ENCODE data around the gene NKIRAS1. TPM values are rescaled to one million over a fixed set of nuclear protein-coding genes. Genes with fewer than 3 reads are reported as not detected.
"Not testable (repeated sequence)": the region's sequence is repeated elsewhere in the genome, so short reads cannot be mapped to it uniquely, and the experiment has no call there.

The NKIRAS1 gene
- total RNA-seq, 1 donor from 2014 or later, result 8.4 TPM

DNA sequence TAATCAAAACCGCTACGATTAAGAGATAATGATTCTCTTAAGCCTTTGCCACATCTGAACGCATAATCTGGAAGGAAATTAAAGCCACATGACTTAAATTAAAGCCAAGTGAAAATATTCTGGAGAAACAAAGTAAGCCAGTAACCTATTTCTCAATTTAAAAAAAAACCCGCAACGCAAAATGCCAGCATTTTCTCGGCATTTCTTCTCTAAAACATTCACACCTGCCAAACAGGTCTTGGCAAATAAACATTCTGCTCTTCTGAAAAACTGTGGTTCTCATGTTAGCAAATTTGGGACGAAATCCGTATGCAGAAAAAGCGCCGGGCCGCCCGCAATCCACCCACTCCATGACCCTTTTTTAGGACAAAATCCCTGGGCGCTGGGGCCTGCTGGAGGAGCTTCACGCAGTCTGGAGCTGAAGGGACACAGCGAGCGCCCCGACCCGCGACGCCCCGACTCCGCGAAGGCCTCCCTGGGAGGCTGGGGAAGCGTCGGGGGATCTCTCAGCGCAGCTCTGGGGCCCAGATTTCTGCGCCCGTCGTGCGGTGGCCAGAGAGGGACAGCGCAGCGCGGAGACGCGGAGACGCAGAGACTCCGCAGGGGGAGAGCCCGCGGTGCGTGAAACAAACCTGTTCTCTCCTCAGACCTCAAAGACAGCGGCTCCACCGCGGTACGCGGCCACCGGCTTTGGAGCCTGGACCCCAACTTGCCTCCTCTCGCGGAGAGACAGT is 471 bp downstream of the NKIRAS1 start:
- intact Hi-C loops (cut with DNase I), result no loop called here
- peak overlapping the region; percentile 94 for H3K4me3 ChIP-seq
- no peaks in the 10 kb centered on the region for H3K9me3 ChIP-seq
- no peak for TF ChIP-seq CTCF (IDR thresholded peaks at IDR 0.05)
- DNase-seq (no peak), ATAC-seq (peak; percentile 66)
- H3K4me1 ChIP-seq, result peaks cover 31% of the 10 kb centered on the region
- H3K36me3 ChIP-seq, result peaks cover 34% of the 10 kb centered on the region
- peak overlapping the region; percentile 93 for H3K27ac ChIP-seq
- H3K27me3 ChIP-seq, result no peaks in the 10 kb centered on the region

DNA sequence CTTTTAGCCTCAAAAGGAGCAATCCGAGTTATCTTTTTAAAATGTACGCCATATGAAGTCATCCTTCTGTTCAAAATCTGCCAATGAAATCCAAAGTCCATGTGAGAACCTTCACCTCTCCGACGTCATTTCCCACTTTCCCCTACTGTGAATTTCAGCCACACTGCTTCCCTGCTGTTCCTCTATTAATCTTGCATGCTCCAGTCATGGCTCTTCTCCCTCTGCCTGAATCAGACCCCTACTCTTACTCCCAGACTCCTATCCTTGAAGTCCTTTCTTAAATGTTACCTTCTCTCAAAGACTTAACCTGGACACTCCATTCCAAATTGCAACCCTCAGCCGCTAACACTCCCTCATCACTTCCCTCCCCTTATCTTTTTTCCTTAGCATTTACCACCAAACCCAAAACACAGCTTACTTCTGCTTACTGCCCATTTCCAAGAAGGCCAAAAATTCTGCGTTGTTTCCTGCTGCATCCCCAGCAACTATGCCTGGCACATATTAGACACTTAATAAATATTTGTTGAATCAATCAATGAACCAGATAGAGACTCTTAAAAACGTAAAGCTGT is 1.2 kb downstream of the NKIRAS1 start:
- no peak for ATAC-seq
- Histone ChIP-seq H3K27me3 (no peaks in the 10 kb centered on the region), H3K27ac (no peak overlapping the region)

DNA sequence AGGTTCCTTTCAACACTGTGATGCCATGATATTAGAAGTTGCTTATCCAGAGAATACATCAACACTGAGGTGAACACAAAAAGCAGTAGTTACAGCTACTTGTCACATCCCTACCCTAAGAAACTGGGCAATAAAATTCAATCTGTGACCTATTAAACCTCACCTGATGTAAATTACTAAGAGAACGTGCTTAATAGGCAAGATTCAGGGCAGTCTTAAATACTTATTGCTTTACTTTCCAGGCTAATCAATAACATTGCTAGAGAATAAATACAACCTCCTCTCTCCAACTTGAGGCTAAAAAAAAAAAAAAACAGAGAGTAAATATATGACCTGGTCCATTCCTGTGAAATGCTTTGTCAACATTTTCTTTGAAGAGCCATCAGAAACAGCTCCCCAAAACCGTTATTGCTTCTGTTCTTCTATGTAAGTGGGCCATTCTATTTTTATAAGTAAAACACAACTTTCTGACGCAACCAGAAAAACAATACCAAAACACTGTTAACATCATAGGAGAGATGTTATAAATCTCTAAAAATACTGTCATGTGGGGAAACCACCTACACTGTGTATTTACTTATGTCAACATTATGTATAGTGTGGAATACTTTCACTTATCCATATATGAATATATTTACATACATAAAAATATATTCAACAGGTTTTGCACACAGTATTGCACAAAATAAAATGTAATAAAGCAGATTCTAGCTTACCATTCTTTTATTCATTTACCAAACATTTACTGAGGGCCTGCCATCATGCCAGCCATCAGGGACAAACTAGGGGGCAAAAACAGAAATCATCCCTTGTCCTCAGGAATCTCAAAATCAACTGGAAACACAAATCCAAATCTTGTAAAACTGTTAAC is 2.7 kb downstream of the NKIRAS1 start:
- no peak for ATAC-seq
- H3K27me3 ChIP-seq, result no peaks in the 10 kb centered on the region

More for the DNA sequence above, 1.2 kb downstream of the NKIRAS1 start:
- TF ChIP-seq CTCF (IDR thresholded peaks at IDR 0.05), result no peak
- no peak for DNase-seq
- H3K4me1 ChIP-seq, result peaks cover 31% of the 10 kb centered on the region
- intact Hi-C loops (cut with DNase I), result no loop called here
- no peaks in the 10 kb centered on the region for H3K9me3 ChIP-seq
- H3K36me3 ChIP-seq, result peaks cover 28% of the 10 kb centered on the region
- H3K4me3 ChIP-seq, result peak overlapping the region; percentile 94

GRCh38 chr3:23913182-23913581 is 3.6 kb downstream of the NKIRAS1 start:
- Histone ChIP-seq H3K4me1 (peaks cover 19% of the 10 kb centered on the region), H3K4me3 (no peak overlapping the region), H3K27ac (no peak overlapping the region), H3K9me3 (no peaks in the 10 kb centered on the region), H3K27me3 (no peaks in the 10 kb centered on the region), H3K36me3 (peaks cover 19% of the 10 kb centered on the region)
- no peak for TF ChIP-seq CTCF (IDR thresholded peaks at IDR 0.05)
- intact Hi-C loops (cut with DNase I), result no loop called here
- ATAC-seq (no peak), DNase-seq (no peak)

More for the DNA sequence above, 2.7 kb downstream of the NKIRAS1 start:
- Histone ChIP-seq H3K4me3 (no peak overlapping the region), H3K27ac (no peak overlapping the region), H3K4me1 (peaks cover 28% of the 10 kb centered on the region), H3K9me3 (no peaks in the 10 kb centered on the region), H3K36me3 (peaks cover 27% of the 10 kb centered on the region)
- TF ChIP-seq CTCF (IDR thresholded peaks at IDR 0.05), result no peak
- intact Hi-C loops (cut with DNase I), result no loop called here
- DNase-seq, result no peak

GRCh38 chr3:23912335-23912734 is 4.5 kb downstream of the NKIRAS1 start:
- H3K27ac ChIP-seq; H3K9me3 ChIP-seq; intact Hi-C loops (cut with DNase I); DNase-seq; H3K4me3 ChIP-seq; ATAC-seq; H3K27me3 ChIP-seq: not testable (repeated sequence)
- H3K36me3 ChIP-seq, result peaks cover 17% of the 10 kb centered on the region
- peaks cover 15% of the 10 kb centered on the region for H3K4me1 ChIP-seq

DNA sequence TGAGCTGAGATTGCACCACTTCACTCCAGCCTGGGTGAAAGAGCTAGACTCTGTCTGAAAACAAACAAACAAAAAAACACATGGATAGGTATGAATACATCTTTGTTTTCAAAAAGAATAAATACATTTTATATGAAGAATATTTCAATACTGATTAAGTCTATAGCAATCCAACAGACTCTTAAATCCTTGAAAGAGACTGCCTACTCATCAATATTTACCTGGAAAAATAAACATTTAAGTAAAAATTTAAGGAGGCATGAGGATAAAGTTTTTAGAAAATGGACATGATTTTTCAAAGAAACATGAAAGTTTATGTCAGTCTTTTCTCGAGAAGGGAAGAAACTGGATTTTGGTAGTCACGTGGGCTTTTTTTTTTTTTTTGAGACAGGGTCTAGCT is 5.4 kb downstream of the NKIRAS1 start:
- Histone ChIP-seq H3K27me3 (no peaks in the 10 kb centered on the region), H3K36me3 (peaks cover 21% of the 10 kb centered on the region), H3K4me3 (no peak overlapping the region), H3K27ac (no peak overlapping the region), H3K4me1 (peaks cover 15% of the 10 kb centered on the region), H3K9me3 (no peaks in the 10 kb centered on the region)
- ATAC-seq, result no peak
- no peak for DNase-seq
- no peak for TF ChIP-seq CTCF (IDR thresholded peaks at IDR 0.05)
- intact Hi-C loops (cut with DNase I), result no loop called here
